Measurements from ENCODE around the gene FBXO38.

Gene FBXO38

GRCh38 chr5:148474025-148474511 lies 90.3 kb downstream of the FBXO38 start:
- DNase-seq (ENCODE audit: low read depth): no peak

- DNase-seq (ENCODE audit: low read depth): no peak
Observed at GRCh38 chr5:148476302-148476701, 92.5 kb downstream of the FBXO38 start.

- no peak for DNase-seq (ENCODE audit: low read depth)
Observed at GRCh38 chr5:148477429-148477828, 93.7 kb downstream of the FBXO38 start.

GRCh38 chr5:148482196-148482595 lies 98.4 kb downstream of the FBXO38 start:
- DNase-seq (ENCODE audit: low read depth): no peak

GRCh38 chr5:148482697-148483462 lies 99.1 kb downstream of the FBXO38 start:
- no peak for DNase-seq (ENCODE audit: low read depth)

DNA sequence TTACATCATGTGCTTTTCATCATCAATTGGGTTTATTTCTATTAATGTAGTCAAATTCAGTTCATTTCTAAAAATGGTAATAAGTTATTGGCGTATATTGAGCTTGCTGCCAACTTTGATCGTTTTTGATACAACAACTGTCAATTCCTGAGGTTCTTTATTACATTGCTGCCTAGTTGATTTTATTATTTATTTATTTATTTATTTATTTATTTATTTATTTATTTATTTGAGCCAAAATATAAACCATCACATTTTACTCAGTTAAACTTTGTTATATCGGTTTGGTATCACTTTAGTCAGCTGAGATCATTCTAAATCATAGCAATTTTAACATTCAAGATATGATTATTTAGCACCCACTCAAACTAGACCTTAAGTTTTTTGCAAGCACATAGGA lies 100.0 kb downstream of the FBXO38 start:
- DNase-seq (ENCODE audit: low read depth): no peak

DNA sequence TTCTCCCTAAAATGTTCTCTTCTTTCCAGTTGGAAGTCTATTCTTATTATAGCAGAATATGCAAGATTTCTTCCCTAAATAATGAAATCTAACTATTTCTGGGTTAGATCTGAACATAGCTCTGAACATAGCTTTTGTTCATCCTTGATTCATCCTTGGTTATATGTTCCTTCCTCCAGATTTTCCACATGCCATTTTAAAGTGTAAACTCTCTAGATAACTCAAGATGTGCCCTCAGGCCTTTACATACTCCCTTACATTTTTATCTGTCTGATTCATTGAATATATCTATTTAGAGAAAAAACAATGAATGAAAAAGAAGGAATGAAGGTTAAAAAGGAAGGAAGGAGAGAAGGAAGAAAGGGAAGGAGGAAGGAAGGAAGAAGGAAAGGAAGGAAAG lies 100.9 kb downstream of the FBXO38 start:
- no peak for DNase-seq (ENCODE audit: low read depth)

GRCh38 chr5:148486456-148486855 lies 102.7 kb downstream of the FBXO38 start:
- no peak for DNase-seq (ENCODE audit: low read depth)

DNA sequence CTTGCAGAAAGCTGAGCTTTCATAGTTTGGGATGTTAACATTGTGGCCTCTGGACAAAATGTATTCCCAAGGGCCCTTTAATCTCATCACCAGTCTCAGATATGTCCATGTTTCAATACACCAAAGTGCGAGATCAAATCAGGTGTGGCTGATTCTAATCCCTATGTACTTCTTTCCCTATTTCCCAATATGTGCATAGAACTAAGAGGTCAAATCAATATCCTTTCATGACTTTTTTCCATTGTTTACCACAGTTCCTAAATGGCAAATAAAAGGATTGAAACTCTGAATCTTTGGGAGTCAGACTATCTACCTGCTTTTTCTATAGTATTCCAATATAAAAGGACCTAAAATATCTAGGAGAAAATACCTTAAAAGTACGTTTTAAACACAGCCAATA lies 105.0 kb downstream of the FBXO38 start:
- no peak for DNase-seq (ENCODE audit: low read depth)

DNA sequence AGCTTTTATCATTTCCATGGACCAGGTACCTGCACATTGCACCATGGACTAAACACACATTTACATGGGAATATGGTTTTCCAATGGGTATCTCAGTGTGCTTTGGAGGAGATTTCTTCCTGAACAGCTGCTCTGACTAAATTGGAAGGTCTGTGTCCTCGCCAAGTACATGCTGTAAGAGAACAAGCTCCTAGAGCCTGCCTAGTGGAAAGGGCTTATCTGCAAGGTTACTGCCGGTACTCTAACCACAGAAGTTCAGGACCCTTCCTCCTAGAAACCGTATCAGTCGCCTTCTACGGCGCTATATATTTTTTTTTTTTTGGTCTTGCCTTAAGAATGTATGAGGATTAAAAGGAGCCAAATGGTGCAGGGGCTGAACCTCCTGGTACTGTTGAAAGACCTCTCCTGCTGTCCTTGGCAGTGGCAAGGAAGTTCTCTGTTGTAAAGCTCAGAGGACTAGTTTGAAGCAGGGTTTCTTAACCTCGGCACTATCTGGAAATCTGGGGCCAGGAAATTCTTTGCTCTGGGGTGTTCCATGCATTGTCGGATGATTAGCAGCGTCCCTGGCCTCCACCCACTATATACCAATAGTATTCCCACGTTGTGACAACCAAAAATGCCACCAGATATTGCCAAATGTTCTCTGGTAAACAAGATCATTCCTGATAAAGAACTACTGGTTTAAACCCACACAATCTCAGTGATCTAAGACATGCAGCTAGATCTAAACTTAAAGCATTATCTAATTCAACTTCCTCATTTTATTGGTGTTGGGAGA lies 107.4 kb downstream of the FBXO38 start:
- DNase-seq (ENCODE audit: low read depth): no peak

- DNase-seq (ENCODE audit: low read depth): no peak
Observed at GRCh38 chr5:148491793-148492184, 108.0 kb downstream of the FBXO38 start.

GRCh38 chr5:148492351-148492750 lies 108.6 kb downstream of the FBXO38 start:
- DNase-seq (ENCODE audit: low read depth): no peak

Data from fibroblast of the conjunctiva (primary cell).